ENCODE results near the gene COX4I2.
"Not testable (repeated sequence)": the region's sequence is repeated elsewhere in the genome, so short reads cannot be mapped to it uniquely, and the experiment has no call there.

The COX4I2 gene

DNA sequence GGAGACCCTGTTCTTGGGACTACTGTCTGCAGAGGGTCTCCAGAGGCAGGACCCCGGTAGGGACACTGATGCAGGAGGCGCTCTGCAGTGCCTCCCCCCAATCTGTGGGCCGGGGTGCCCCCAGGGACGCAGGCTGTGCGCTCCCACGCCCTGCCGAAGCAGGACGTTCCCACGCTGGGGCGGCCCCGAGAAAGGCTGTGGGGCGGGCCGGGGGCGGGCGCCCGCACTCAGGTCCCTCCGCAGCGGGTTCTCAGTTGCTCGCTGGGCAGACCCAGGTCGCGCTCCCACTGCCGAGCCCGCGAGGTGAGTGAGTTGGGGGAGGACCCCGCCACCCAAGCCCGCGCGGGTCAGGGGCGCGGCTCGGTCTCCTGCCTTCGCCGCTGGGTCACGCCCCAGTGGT lies at the start of gene COX4I2:
TSS of gene COX4I2 (plus strand) at position 253 of the 400 bp plus-strand sequence. CDS start 1,106 bp downstream, outside the sequence.
- DNase-seq (ENCODE audit: low spot score), result no peak

DNA sequence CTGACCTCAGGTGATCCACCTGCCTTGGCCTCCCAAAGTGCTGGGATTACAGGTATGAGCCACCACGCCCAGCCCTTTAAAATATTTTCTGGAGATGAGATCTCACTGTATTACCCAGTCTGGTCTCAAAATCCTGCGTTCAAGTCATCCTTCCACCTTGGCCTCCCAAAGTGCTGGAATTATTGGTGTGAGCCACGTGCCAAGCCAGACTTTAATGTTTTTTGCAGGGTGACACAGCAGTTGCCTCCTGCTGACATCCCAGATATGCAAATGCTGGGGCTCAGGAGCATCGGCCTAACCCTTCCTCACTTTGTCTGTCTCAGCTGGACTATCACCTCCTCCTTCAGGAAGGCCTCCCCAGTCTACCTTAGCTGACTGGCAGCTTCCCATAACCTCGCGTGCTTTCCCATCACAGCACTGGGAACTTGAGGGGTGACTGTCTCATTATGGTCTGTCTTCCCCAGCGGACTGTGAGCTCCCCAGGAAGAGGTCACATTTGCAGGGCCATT lies 46.9 kb upstream of the COX4I2 start:
- no peak for DNase-seq (ENCODE audit: low spot score)

DNA sequence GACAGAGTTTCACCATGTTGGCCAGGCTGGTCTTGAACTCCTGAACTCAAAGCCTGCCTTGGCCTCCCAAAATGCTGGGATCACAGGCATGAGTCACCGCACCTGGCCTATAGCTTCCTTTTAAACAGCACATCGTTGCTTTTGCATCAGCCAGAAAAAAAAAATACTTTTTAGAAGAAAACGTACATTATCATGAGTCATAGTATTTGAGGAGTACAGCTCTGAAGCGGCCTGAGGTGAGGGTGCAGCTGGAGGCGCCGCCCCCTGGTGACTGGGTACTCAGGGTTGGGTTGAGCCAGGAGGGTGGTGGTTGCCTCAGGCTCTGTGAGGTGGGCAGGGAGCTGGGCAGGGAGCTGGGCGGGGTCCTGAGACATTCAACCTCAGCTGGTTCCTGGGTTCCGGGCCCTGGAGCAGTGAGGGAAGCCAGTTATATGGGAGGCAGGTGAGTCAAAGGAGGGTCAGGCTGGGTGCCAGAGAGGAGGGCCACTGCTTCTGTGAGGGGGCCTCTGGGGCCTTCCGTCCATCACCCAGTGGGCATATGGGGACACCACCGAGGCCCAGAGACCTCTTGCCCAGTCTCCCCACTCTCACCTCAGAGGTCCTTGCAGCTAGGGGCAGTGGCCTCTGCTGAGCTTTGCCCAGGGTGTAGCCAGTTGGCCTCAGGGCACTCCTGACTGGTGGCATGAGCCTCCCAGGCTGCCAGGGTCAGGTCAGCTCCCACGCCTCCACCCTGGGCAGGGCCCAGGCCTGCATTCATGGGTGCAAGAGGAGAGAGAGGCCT lies 44.3 kb upstream of the COX4I2 start:
- DNase-seq (ENCODE audit: low spot score), result no peak

DNA sequence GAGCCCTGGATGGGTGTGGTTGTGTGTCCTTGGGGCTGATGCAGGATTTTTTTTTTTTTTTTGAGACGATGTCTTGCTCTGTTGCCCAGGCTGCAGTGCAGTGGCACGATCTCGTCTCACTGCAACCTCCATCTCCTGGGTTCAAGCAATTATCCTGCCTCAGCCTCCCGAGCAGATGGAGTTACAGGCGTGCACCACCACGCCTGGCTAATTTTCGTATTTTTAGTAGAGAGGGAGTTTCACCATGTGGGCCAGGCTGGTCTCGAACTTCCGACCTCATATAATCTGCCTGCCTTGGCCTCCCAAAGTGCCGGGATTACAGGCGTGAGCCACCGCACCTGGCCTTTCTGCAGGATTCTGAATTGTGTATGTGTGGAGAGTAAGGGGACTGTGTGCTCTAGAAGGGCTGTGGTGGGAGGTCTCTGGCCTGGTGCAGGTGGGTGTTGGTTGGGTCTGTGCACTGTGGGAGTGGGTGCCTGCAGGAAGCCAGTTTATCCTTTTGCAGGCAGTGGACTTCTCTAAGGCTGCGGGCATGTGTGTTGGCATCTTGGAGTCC lies 43.6 kb upstream of the COX4I2 start:
- DNase-seq (ENCODE audit: low spot score), result no peak

DNA sequence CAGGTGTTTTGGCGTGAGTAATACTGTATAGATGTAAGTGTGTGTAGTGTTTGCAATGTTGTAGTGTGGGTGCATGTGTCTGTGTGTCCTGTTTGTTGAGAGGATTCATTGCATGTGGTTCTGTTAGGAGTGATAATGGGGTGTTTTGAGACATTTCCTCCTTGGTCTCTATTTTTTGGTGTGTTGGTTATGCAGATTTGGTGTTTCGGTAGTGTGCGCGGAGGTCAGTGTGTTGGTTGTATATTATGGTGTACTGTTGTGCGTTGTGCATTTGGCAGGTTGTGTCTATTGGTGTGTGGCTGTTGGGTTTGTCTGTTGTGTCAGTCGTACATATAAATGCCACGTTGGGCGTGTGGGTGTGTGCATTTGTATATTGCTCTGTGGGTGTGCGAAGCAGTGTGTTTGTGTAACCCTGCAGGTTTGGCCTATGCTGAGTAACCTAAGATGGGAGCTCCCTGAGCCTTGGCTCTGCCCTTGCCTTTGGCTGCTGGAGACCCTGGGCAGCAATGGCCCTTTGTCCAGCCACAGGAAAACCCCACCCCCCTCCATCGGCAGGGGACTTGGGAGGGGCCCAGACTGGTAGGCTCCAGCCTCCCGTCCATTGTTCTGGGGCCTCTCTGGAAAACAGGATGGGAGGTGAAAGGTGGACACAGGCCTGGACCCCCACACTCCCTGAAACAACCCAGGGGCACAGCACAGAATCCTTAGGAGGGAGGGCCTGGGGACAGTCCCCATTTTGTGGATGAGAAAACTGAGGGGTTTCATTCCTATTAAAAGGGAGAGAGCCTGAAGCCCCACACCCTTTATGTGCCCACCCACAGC lies 42.9 kb upstream of the COX4I2 start:
- no peak for DNase-seq (ENCODE audit: low spot score)

DNA sequence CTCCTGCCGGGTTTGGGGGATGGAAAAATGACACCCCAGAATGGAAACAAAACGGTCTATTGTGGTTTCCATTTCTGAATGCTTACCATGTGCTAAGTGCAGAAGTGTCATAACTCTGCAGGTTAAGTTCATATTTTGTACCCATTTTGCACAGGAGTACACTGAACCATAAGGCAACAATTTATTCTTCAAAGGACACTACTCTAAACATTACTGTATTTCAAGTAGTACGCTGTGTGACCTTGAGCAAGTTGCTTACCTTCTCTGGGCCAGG lies 42.4 kb upstream of the COX4I2 start:
- no peak for DNase-seq (ENCODE audit: low spot score)

DNA sequence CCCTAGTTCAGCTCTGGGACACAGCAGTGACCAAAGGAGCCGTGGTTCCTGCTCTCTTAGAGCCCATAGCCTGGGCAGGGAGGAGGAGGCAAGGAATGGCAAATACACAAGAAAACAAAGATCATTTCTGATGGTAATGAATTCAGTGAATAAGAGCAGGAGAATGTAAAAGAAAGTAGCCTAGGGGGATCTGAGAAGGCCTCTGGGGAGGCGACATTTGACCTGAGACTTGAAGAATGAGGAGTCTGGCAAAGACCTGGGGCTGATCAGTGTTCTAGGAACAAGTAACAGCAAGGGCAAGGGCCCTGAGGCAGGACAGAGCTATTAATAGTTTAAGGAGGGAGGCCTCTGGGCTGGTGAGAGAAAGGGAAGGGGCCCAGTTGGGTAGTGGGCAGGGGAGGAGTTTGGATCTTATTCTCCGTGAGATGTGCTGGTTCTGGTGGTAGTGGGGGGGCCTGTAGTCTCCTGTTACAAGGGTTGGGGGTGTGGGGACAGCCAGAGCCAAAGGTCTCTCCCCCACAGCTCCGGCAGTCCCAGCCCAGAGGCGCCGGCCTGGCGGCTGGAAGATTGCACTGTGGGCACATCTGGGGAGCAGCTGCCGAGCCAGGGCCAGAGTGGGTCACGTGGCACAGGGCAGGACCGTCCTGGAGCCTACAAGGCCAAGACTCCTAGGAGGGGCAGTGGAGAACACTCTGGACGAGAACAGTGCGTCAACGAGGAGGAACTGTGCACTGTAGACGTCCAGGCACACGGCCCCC lies 41.9 kb upstream of the COX4I2 start:
- DNase-seq (ENCODE audit: low spot score), result no peak

DNA sequence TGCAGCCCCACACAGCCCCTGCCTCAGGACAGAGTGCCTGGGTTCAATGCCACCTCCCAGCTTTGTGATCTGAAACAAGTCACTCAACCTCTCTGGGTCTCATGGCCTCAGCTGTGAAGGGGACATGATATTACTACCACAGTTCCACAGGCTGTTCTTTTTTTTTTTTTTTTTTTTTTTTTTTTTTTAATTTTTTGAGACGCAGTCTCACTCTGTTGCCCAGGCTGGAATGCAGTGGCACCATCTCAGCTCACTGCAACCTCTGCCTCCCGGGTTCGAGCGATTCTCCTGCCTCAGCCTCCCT lies 41.3 kb upstream of the COX4I2 start:
- not testable (repeated sequence) for DNase-seq (ENCODE audit: low spot score)

DNA sequence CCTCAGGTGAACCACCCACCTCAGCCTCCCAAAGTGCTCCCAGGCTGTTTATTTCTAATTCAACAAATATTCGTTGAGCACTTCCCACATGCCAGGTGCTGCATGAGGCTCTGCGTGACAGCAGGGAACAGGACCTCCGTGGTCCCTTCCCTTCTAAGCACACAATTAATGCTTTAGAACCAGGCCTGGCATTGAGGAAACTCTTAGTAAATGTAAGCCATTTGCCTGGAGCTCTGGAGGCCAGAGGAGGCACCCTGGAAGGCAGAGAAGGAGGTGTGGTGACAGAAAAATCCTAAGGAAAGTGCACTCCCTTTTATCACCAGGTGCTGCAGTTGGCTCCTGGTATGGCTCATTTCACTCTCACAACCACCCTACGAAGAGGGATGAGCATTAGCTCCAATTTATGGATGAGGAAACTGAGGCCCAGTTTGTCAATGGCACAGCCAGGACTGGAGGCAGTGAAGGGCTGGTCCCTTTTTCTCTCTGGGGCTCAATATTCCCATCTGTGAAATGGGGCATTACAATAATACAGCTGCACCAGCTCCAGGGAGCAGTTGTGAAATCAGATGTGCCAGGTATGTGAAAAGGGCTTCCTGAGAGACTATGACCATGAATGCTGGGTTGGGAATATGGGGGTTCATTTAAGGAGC lies 40.8 kb upstream of the COX4I2 start:
- no peak for DNase-seq (ENCODE audit: low spot score)

DNA sequence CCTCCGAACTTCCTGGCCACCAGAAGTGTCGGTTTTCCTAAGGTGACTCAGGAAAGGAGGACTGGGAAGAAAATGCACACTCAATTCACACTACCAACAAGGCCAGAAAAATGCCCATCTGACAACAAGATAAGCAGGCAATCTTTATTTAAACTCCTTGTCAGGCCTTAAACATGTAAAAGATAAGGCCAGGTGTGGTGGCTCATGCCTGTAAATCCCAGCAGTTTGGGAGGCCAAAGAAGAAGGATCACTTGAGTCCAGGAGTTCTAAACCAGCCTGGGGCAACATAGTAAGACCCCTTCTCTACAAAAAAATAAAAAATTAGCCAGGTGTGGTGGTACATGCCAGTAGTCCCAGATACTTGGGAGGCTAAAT lies 40.2 kb upstream of the COX4I2 start:
- no peak for DNase-seq (ENCODE audit: low spot score)

DNA sequence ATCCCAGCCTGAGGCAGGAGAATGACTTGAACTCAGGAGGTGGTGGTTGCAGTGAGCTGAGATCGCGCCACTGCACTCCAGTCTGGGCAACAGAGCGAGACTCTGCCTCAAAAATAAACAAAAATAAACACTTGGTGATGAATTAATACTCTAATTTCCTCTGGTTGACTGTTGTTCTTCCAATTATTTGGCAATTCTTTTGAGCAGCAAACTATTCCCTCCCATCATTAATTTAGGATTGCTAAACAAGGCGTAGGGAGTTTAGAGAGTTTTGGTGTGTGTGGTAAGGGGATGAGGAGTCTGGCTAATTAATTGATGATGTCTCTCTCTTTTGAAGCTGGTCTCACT lies 35.3 kb upstream of the COX4I2 start:
- DNase-seq (ENCODE audit: low spot score), result no peak

DNA sequence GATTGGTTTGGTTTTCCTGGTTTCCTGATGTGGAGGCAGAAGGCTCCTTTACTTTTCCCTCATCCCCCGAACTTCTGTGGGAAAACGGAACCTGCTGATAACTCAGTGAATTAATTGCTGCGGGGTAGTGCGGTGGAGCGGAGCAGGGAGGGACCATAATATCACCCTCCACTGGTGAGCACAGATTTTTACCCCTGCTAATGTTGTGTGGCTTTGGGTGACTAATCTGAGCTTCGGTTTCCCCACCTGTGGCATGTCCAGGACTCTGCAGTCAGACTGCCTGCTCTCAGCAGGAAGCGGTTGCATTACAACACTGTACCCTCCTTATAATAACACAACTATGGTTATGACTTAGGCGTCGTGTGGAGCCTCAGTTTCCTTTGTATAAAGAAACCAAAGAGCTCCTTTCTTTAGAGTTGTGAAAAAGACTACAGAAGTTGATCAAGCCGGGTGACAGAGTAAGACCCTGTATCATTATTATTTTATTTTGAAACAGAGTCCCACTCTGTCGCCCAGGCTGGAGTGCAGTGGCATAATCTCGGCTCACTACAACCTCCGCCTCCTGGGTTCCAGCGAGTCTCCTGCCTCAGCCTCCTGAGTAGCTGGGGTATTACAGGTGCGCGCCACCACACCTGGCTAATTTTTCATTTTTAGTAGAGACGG lies 34.8 kb upstream of the COX4I2 start:
- no peak for DNase-seq (ENCODE audit: low spot score)

DNA sequence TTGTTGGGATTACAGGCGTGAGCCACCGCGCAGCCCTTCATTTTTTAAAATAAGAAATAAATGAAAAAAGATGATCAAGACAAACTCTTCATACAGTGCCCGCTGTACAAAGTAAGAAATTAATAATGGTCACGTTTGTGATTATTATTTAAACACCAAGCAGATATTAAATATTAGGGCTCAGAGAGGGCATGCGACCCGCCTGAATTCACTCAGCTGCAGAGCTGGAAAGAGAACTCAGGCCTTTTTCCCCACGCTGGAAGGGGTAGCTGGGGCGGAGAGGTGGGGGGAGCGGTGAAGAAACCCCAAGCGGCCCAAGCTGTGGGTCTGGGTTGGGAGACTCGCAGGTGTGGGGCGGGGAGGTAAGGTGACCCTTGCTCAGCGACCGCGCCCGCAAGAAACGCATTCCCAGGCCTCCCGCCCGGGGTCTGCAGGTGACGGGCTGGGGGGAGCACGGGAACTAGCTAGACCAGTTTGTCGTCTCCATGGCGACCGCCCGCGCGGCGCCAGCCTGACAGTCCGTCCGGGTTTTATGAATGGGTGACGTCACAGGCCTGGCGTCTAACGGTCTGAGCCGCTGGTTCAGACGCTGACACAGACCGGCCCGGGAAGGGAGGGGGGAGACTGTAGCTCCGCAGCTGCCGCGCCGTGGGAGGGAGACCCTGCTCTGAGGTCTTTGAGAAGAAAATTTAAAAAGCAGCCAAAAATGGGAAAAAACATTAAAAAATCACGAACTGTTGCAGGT lies 33.7 kb upstream of the COX4I2 start:
- DNase-seq (ENCODE audit: low spot score), result peak; percentile 80

DNA sequence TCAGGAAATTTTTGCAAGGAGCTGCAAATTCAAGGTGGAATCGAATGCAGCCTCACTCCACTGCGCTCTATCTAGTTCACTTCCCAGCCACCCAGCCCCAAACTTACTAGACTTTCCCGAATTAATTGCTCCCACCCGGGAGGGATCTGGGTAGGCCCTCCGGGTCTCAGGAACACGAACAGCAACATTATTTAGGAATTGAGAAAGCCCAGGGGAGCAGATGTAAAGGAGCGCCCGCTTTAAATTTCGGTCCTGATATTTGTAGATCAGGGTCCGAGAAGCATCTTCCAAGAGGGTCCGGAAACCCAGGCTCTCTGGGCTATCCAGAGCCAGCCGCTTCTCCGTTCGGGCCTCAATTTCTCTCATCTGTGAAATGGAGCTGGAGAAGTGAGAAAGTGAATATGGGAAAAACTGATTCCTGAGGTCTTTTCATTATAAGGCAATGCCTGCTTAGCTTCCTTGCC lies 33.1 kb upstream of the COX4I2 start:
- DNase-seq (ENCODE audit: low spot score), result no peak

DNA sequence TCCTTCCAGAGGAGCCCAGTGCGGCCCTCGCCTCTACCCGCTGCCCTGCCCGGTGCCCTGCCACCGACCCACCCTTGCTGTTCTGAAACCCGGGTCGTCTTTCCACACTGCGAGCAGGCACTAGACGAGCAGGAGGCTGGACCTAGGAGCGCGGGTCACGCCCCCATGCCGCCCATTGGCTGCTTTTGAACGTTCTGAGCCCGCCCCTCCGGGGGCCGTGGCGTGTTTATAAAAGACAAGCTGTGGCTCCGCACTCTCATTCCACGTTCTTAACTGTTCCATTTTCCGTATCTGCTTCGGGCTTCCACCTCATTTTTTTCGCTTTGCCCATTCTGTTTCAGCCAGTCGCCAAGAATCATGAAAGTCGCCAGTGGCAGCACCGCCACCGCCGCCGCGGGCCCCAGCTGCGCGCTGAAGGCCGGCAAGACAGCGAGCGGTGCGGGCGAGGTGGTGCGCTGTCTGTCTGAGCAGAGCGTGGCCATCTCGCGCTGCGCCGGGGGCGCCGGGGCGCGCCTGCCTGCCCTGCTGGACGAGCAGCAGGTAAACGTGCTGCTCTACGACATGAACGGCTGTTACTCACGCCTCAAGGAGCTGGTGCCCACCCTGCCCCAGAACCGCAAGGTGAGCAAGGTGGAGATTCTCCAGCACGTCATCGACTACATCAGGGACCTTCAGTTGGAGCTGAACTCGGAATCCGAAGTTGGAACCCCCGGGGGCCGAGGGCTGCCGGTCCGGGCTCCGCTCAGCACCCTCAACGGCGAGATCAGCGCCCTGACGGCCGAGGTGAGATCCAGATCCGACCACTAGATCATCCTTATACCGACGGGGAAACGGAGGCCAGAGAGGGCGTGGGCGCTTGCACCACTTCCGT lies 32.4 kb upstream of the COX4I2 start, which contains the start of gene ID1:
TSS of gene ID1 (plus strand) at position 259 of the 871 bp plus-strand sequence. CDS start at position 358, 99 bp downstream.
- peak; percentile 94 for DNase-seq (ENCODE audit: low spot score)

DNA sequence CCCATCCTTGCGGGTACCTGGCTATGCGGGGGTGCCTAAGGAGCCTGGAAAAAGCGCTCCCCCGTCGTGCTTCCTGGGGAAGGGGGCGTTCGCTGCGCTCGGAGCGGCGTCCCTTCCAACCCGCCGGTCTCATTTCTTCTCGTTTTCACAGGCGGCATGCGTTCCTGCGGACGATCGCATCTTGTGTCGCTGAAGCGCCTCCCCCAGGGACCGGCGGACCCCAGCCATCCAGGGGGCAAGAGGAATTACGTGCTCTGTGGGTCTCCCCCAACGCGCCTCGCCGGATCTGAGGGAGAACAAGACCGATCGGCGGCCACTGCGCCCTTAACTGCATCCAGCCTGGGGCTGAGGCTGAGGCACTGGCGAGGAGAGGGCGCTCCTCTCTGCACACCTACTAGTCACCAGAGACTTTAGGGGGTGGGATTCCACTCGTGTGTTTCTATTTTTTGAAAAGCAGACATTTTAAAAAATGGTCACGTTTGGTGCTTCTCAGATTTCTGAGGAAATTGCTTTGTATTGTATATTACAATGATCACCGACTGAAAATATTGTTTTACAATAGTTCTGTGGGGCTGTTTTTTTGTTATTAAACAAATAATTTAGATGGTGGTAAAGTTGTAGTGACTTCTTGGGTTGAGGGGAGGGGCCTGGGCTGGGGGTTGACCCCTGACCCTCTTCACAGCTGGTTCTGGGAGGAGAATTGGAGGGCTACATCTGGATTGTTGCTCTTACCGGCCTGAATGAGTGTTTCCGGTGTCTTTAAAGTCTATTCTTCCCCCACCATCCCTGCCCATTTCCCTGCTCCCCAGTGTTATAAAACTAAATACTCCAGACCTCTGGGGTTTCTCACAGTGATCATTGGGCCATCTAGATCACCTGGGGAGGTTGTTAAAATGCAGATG lies 31.6 kb upstream of the COX4I2 start:
- no peak for DNase-seq (ENCODE audit: low spot score)

DNA sequence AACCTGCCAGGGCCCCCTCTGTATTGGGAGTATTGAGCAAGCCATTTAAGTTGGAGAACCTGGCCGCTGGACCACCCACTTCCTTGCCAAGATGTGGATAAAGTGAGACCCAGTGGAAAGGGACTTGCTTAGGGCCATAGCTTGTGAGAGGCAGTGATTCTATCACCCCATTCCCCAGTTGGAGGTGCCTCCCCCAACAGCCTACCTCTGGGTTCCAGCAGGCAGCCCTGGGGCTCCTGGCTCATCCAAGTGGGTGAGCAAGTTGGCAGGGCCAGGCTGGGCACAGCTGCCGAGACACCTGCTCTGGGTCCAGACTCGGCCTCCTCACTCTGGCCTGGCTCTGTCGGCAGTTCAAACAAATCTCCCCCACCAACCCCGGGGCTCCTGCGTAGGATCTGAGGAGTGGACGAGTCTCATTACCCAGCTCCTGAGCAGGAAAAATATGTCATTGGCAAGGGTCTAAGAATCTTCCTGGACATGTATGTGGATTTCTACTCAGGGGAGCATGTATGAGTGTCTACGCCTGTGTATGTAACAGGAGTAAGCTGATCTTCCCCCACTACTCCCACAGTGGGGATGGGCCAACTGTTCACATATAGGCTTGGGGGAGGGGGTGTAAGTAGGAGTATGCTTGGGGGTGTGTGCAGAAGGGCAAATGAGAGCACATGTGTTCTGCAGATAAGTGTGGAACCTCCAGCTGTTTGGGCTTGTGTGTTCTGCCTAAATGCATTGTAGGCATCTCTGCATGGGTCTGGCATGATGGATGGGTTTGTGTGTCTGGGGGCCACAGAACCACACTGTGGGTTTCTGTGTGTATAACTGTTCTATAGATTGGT lies 30.7 kb upstream of the COX4I2 start:
- no peak for DNase-seq (ENCODE audit: low spot score)
